ENCODE measurements around the gene TSSK6.

DNA sequence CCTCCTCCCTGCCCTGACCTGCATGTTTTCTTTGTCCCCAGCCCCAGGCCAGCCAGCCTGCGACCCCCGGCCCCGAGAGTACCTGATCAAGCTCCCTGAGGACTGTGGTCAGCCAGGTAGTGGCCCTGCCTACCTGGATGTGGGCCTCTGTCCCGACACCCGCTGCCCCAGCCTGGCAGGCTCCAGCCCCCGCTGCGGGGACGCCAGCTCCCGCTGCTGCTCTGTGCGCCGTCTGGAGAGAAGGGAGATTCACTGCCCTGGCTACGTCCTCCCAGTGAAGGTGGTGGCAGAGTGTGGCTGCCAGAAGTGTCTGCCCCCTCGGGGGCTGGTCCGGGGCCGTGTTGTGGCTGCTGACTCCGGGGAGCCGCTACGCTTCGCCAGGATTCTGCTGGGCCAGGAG lies 28.3 kb upstream of the TSSK6 start:
- TF ChIP-seq, protein P1, sequence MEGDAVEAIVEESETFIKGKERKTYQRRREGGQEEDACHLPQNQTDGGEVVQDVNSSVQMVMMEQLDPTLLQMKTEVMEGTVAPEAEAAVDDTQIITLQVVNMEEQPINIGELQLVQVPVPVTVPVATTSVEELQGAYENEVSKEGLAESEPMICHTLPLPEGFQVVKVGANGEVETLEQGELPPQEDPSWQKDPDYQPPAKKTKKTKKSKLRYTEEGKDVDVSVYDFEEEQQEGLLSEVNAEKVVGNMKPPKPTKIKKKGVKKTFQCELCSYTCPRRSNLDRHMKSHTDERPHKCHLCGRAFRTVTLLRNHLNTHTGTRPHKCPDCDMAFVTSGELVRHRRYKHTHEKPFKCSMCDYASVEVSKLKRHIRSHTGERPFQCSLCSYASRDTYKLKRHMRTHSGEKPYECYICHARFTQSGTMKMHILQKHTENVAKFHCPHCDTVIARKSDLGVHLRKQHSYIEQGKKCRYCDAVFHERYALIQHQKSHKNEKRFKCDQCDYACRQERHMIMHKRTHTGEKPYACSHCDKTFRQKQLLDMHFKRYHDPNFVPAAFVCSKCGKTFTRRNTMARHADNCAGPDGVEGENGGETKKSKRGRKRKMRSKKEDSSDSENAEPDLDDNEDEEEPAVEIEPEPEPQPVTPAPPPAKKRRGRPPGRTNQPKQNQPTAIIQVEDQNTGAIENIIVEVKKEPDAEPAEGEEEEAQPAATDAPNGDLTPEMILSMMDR (conservative IDR thresholded peaks at IDR 0.05; ENCODE audit: low read depth, low read length) = no peak
- TF ChIP-seq EZH2 (IDR thresholded peaks at IDR 0.05; ENCODE audit: low read length, unreplicated experiment) = no peak

Measured in PC-3 (cell line).